ENCODE data around the gene MSRB3.

GRCh38 chr12:65232476-65233077 lies 45.9 kb upstream of the MSRB3 start:
- TF ChIP-seq RBBP5 (conservative IDR thresholded peaks at IDR 0.05) (no peak), ZBTB33 (IDR thresholded peaks at IDR 0.05) (no peak), CTCF (IDR thresholded peaks at IDR 0.05 in 2 of 3, conservative IDR thresholded peaks at IDR 0.05 in 1 of 3; ENCODE audit: control insufficient read depth in 2 of 3, extremely low read depth in 1 of 3, insufficient read depth in 1 of 3, low read depth in 3 of 3, low read length in 3 of 3) (peak in 1 of 3 experiments; percentile 33; a peak in 3 of 6 replicates), TAF1 (IDR thresholded peaks at IDR 0.05; ENCODE audit: borderline replicate concordance, low read depth, low read length) (no peak), SP1 (IDR thresholded peaks at IDR 0.05; ENCODE audit: low read depth, low read length) (no peak), MXI1 (IDR thresholded peaks at IDR 0.05; ENCODE audit: low read depth, low read length) (no peak)

Data from GM12878 (cell line).